ENCODE results near the gene SFSWAP. TPM values are rescaled to one million over a fixed set of nuclear protein-coding genes. Genes with fewer than 3 reads are reported as not detected.

The SFSWAP gene
- polyA plus RNA-seq, 3 donors: 7.3 to 33.0 (median 10.7) TPM

DNA sequence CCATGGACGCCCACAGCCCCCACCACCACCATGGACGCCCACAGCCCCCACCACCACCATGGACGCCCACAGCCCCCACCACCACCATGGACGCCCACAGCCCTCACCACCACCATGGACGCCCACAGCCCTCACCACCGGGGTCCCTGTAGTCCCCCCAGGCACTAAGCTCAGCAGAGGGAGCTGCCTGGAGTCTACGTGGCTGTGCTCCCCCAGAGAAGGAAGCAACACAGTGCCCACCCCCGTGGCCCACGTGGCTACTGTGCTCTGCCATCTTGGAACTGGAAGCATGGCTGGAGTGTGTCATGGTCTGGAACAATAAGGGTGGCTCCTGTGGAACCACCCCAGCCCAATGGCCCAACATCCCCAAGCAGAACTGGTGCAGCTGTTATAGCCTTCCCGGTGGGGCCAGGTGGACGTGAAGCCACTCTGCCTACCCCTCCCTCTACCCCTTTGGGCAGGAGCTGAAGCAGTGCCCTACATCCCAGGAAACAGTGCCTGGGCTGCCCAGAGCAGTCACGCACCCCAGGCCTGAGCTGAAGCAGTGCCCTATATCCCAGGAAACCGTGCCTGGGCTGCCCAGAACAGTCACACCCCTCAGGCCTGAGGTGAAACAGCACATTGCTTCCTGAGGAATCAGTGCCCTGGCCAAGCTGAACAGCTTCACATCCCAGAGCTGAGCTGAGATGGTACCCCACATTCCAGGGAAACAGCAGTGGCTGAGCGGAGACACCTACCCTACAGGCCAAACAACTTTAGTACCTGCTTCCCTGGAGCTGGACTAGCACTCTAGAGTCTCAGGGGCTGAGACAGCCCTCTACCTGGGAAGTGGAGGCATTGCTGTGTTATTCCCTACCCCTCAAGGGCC, 9.0 kb upstream of the SFSWAP start:
- no peak for DNase-seq
- H4K20me1 ChIP-seq (ENCODE audit: insufficient read depth, low read length): no peaks in the 10 kb centered on the region
- Mint-ChIP-seq H3K36me3 (no peaks in the 10 kb centered on the region), H3K27me3 (ENCODE audit: low read depth in 3 of 3) (peaks cover 0 to 10% (median 9%) of the 10 kb centered on the region in 3 donors), H3K9me3 (peaks cover 11 to 25% (median 22%) of the 10 kb centered on the region in 7 donors), H3K4me3 (no peak overlapping the region), H3K4me1 (peaks cover 8% of the 10 kb centered on the region), H3K27ac (no peak overlapping the region)
- 87% methylated on average over 6 of the region's 14 CpGs for WGBS (ENCODE audit: insufficient coverage)
- no peaks in the 10 kb centered on the region for H3K79me2 ChIP-seq (ENCODE audit: insufficient read depth, low read length)
- no peak overlapping the region for H3K4me2 ChIP-seq (replicated peaks; ENCODE audit: extremely low read depth, low read length, poor library complexity, severe bottlenecking)
- peaks cover 4 to 8% of the 10 kb centered on the region in 2 donors for H3K4me1 ChIP-seq (ENCODE audit: control insufficient read depth in 1 of 2, insufficient read depth in 2 of 2, low read length in 2 of 2)
- H3K4me3 ChIP-seq (replicated peaks in 1 of 3; ENCODE audit: low read depth in 2 of 3, low read length in 3 of 3): no peak overlapping the region
- TF ChIP-seq, protein P1, sequence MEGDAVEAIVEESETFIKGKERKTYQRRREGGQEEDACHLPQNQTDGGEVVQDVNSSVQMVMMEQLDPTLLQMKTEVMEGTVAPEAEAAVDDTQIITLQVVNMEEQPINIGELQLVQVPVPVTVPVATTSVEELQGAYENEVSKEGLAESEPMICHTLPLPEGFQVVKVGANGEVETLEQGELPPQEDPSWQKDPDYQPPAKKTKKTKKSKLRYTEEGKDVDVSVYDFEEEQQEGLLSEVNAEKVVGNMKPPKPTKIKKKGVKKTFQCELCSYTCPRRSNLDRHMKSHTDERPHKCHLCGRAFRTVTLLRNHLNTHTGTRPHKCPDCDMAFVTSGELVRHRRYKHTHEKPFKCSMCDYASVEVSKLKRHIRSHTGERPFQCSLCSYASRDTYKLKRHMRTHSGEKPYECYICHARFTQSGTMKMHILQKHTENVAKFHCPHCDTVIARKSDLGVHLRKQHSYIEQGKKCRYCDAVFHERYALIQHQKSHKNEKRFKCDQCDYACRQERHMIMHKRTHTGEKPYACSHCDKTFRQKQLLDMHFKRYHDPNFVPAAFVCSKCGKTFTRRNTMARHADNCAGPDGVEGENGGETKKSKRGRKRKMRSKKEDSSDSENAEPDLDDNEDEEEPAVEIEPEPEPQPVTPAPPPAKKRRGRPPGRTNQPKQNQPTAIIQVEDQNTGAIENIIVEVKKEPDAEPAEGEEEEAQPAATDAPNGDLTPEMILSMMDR (IDR thresholded peaks at IDR 0.05): no peak
- H3K27me3 ChIP-seq (ENCODE audit: control insufficient read depth in 2 of 2, insufficient read depth in 2 of 2, low read length in 2 of 2): no peaks in the 10 kb centered on the region
- no peaks in the 10 kb centered on the region for H3K36me3 ChIP-seq (replicated peaks in 1 of 2; ENCODE audit: control insufficient read depth in 1 of 2, insufficient read depth in 2 of 2, low read length in 2 of 2)
- intact Hi-C loops (cut with micrococcal nuclease): no loop called here
- H3K27ac ChIP-seq (ENCODE audit: low read depth in 1 of 2, low read length in 2 of 2): no peak overlapping the region
- peaks cover 6 to 17% of the 10 kb centered on the region in 2 donors for H3K9me3 ChIP-seq (replicated peaks in 1 of 2; ENCODE audit: control insufficient read depth in 1 of 2, insufficient read depth in 1 of 2, low read length in 2 of 2)
- H3K9ac ChIP-seq (ENCODE audit: insufficient read depth, low read length, poor library complexity, severe bottlenecking): no peak overlapping the region
- H2AFZ ChIP-seq (ENCODE audit: insufficient read depth, low read depth, low read length, poor library complexity, severe bottlenecking): no peak overlapping the region

DNA sequence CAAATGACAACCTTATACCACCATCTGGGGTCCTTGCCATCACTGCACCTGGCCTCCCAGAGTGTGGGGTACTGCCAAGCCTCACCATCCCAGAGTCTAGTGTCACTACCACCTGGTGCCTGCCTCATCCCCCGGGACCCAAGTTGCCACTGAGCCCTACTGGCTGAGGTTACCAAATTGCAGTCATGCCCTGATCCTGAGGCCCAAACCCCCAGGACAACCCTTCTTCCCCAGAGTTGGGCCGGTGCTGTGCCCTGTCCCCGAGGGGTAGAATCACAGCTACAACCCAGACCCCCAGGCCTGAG, 8.4 kb upstream of the SFSWAP start:
- WGBS (ENCODE audit: insufficient coverage): 100% methylated on average over 3 of the region's 3 CpGs
- intact Hi-C loops (cut with micrococcal nuclease): no loop called here

More for the DNA sequence above, 8.4 kb upstream of the SFSWAP start:
- Histone ChIP-seq H3K4me3 (replicated peaks in 1 of 3; ENCODE audit: low read depth in 2 of 3, low read length in 3 of 3) (no peak overlapping the region), H3K27me3 (ENCODE audit: control insufficient read depth in 2 of 2, insufficient read depth in 2 of 2, low read length in 2 of 2) (no peaks in the 10 kb centered on the region), H3K4me1 (ENCODE audit: control insufficient read depth in 1 of 2, insufficient read depth in 2 of 2, low read length in 2 of 2) (peaks cover 4 to 8% of the 10 kb centered on the region in 2 donors), H4K20me1 (ENCODE audit: insufficient read depth, low read length) (no peaks in the 10 kb centered on the region), H3K36me3 (replicated peaks in 1 of 2; ENCODE audit: control insufficient read depth in 1 of 2, insufficient read depth in 2 of 2, low read length in 2 of 2) (no peaks in the 10 kb centered on the region), H3K79me2 (ENCODE audit: insufficient read depth, low read length) (no peaks in the 10 kb centered on the region), H3K4me2 (replicated peaks; ENCODE audit: extremely low read depth, low read length, poor library complexity, severe bottlenecking) (no peak overlapping the region), H3K9me3 (replicated peaks in 1 of 2; ENCODE audit: control insufficient read depth in 1 of 2, insufficient read depth in 1 of 2, low read length in 2 of 2) (peaks cover 6 to 17% of the 10 kb centered on the region in 2 donors), H3K9ac (ENCODE audit: insufficient read depth, low read length, poor library complexity, severe bottlenecking) (no peak overlapping the region), H2AFZ (ENCODE audit: insufficient read depth, low read depth, low read length, poor library complexity, severe bottlenecking) (no peak overlapping the region), H3K27ac (ENCODE audit: low read depth in 1 of 2, low read length in 2 of 2) (no peak overlapping the region)
- Mint-ChIP-seq H3K4me3 (no peak overlapping the region), H3K4me1 (peaks cover 8% of the 10 kb centered on the region), H3K9me3 (peaks cover 11 to 25% (median 22%) of the 10 kb centered on the region in 7 donors), H3K27me3 (ENCODE audit: low read depth in 3 of 3) (peaks cover 0 to 10% (median 9%) of the 10 kb centered on the region in 3 donors), H3K36me3 (no peaks in the 10 kb centered on the region), H3K27ac (no peak overlapping the region)
- TF ChIP-seq, protein P1 (IDR thresholded peaks at IDR 0.05): no peak
- no peak for DNase-seq

Measured in CD14-positive monocyte (primary cell).